ENCODE data around the gene SLC35E4. TPM values are rescaled to one million over a fixed set of nuclear protein-coding genes. Genes with fewer than 3 reads are reported as not detected.
"Not testable (repeated sequence)": the region's sequence is repeated elsewhere in the genome, so short reads cannot be mapped to it uniquely, and the experiment has no call there.

SLC35E4 gene
- total RNA-seq, 4 donors from 2014 or later, result 14.6 to 22.2 (median 18.6) TPM

- TF ChIP-seq POLR2A (IDR thresholded peaks at IDR 0.05), result no peak
- TF ChIP-seq CTCF (IDR thresholded peaks at IDR 0.05), result no peak
- intact Hi-C loops (cut with DNase I; ENCODE audit: low total_unique reads), result no loop called here
- H3K4me3 ChIP-seq (ENCODE audit: low read depth, poor library complexity, severe bottlenecking), result no peak overlapping the region
- DNase-seq (ENCODE audit: low spot score in 2 of 2), result no peak
- 82 to 83% methylated on average over 9 of the region's 9 CpGs for WGBS, 2 donors
Measured at GRCh38 chr22:30675436-30675835, 39.9 kb downstream of the SLC35E4 start.

GRCh38 chr22:30676565-30676964 lies 41.0 kb downstream of the SLC35E4 start:
- WGBS, 2 donors, result 66% methylated on average over 3 of the region's 3 CpGs
- DNase-seq (ENCODE audit: low spot score in 2 of 2); intact Hi-C loops (cut with DNase I; ENCODE audit: low total_unique reads); H3K4me3 ChIP-seq (ENCODE audit: low read depth, poor library complexity, severe bottlenecking): not testable (repeated sequence)

GRCh38 chr22:30679895-30680690 lies 44.5 kb downstream of the SLC35E4 start:
- intact Hi-C loops (cut with DNase I; ENCODE audit: low total_unique reads), result not testable (repeated sequence)
- WGBS, 2 donors, result 93 to 94% methylated on average over 12 of the region's 12 CpGs

GRCh38 chr22:30680991-30681770 lies 45.6 kb downstream of the SLC35E4 start:
- H3K4me3 ChIP-seq (ENCODE audit: low read depth, poor library complexity, severe bottlenecking), result no peak overlapping the region
- TF ChIP-seq CTCF (IDR thresholded peaks at IDR 0.05) (no peak), POLR2A (IDR thresholded peaks at IDR 0.05) (no peak)
- no peak for DNase-seq (ENCODE audit: low spot score in 2 of 2)
- intact Hi-C loops (cut with DNase I; ENCODE audit: low total_unique reads), result no loop called here
- WGBS, 2 donors, result 100% methylated on average over 1 of the region's 1 CpG

More at GRCh38 chr22:30679895-30680690, 44.5 kb downstream of the SLC35E4 start:
- DNase-seq (ENCODE audit: low spot score in 2 of 2); H3K4me3 ChIP-seq (ENCODE audit: low read depth, poor library complexity, severe bottlenecking): not testable (repeated sequence)

- 85% methylated on average over 2 of the region's 2 CpGs for WGBS, 2 donors
- intact Hi-C loops (cut with DNase I; ENCODE audit: low total_unique reads), result no loop called here
- no peak overlapping the region for H3K4me3 ChIP-seq (ENCODE audit: low read depth, poor library complexity, severe bottlenecking)
- no peak for DNase-seq (ENCODE audit: low spot score in 2 of 2)
- no peak for TF ChIP-seq CTCF (IDR thresholded peaks at IDR 0.05)
- no peak for TF ChIP-seq POLR2A (IDR thresholded peaks at IDR 0.05)
Measured at GRCh38 chr22:30681831-30682230, 46.2 kb downstream of the SLC35E4 start.

GRCh38 chr22:30685178-30685577 lies 49.6 kb downstream of the SLC35E4 start:
- intact Hi-C loops (cut with DNase I; ENCODE audit: low total_unique reads), result no loop called here
- DNase-seq (ENCODE audit: low spot score in 2 of 2), result no peak
- no peak overlapping the region for H3K4me3 ChIP-seq (ENCODE audit: low read depth, poor library complexity, severe bottlenecking)
- TF ChIP-seq CTCF (IDR thresholded peaks at IDR 0.05) (no peak), POLR2A (IDR thresholded peaks at IDR 0.05) (no peak)
- 88 to 92% methylated on average over 7 of the region's 7 CpGs for WGBS, 2 donors
